Natural killer cell (primary cell): ENCODE results near the gene MRM2. TPM values are rescaled to one million over a fixed set of nuclear protein-coding genes. Genes with fewer than 3 reads are reported as not detected.

ENCODE experiments used
- ATAC-seq, 3 donors: fragments of 150-1000 bp in 2 of 3; fragments of 200-7000 bp in 1 of 3; cut with Tn5 transposase; 1 replicate in 1 of 3; 2 replicates in 2 of 3; pipeline ENCODE4 v1.10.0; 2021; ENCODE audit warnings: mild to moderate bottlenecking in 2 of 3, moderate library complexity in 2 of 3
- DNase-seq, 2 donors: peaks; one replicate each; pipeline versions ENCODE4 v3.0.0 to v3.0.0-alpha.2; 2013 to 2021; ENCODE audit warnings: mixed read lengths in 1 of 2
- H3K27ac ChIP-seq: one replicate; pipeline ENCODE4 v1.5.1; 2013; ENCODE audit warnings: mild to moderate bottlenecking, low read length
- H3K27me3 ChIP-seq: one replicate; pipeline ENCODE4 v1.6.1; 2013; ENCODE audit warnings: low read length; ENCODE audit not compliant: control insufficient read depth, insufficient read depth
- H3K36me3 ChIP-seq: one replicate; pipeline ENCODE4 v1.6.1; 2013; ENCODE audit warnings: low read length; ENCODE audit not compliant: control insufficient read depth, insufficient read depth
- H3K4me1 ChIP-seq: one replicate; pipeline ENCODE4 v1.6.1; 2013; ENCODE audit warnings: low read length; ENCODE audit not compliant: control insufficient read depth, insufficient read depth
- H3K4me3 ChIP-seq: one replicate; pipeline ENCODE4 v1.5.1; 2013; ENCODE audit warnings: low read length
- H3K9me3 ChIP-seq: one replicate; pipeline ENCODE4 v1.6.1; 2013; ENCODE audit warnings: low read length; ENCODE audit not compliant: control insufficient read depth, insufficient read depth
- H3K27ac Mint-ChIP-seq, 2 donors: one replicate each; pipeline ENCODE4 v1.8.0; 2022; ENCODE audit warnings: mild to moderate bottlenecking in 2 of 2, mixed read lengths in 2 of 2, moderate library complexity in 1 of 2
- H3K27me3 Mint-ChIP-seq, 2 donors: one replicate each; pipeline ENCODE4 v1.8.0; 2022; ENCODE audit warnings: low read depth in 2 of 2, mixed read lengths in 2 of 2
- H3K36me3 Mint-ChIP-seq: one replicate; pipeline ENCODE4 v1.8.0; 2022; ENCODE audit warnings: mixed read lengths
- H3K4me1 Mint-ChIP-seq, 2 donors: one replicate each; pipeline ENCODE4 v1.8.0; 2022; ENCODE audit warnings: mixed read lengths in 2 of 2
- H3K4me3 Mint-ChIP-seq: one replicate; pipeline ENCODE4 v1.8.0; 2022; ENCODE audit warnings: mild to moderate bottlenecking, moderate library complexity, mixed read lengths
- H3K9me3 Mint-ChIP-seq, 2 donors: one replicate each; pipeline ENCODE4 v1.8.0; 2022; ENCODE audit warnings: mixed read lengths in 2 of 2
- CTCF ChIP-seq: fragments of 200-600 bp; IDR thresholded peaks from one replicate; pipeline ENCODE4 v1.8.0; 2022; ENCODE audit warnings: antibody characterized with exemption
- WGBS: methylation state at CpG from one replicate; pipeline ENCODE4 v1.1.7; 2013; ENCODE audit warnings: missing lambda C conversion rate; ENCODE audit not compliant: insufficient coverage; 5-methylcytosine and 5-hydroxymethylcytosine counted together
- intact Hi-C: fragments of 100-400 bp; cut with micrococcal nuclease; formaldehyde crosslinking; loops from one replicate; pipeline ENCODE4 v1.14.2; 2022
- total RNA-seq, 4 donors: library from RNA; stranded (reverse); fragments of 120-200 nt in 1 of 4; gene quantifications; one replicate each; pipeline versions ENCODE4 v1.2.3 to v1.2.4, GENCODE V29; 2013 to 2022

MRM2 gene
- total RNA-seq, 3 donors from 2014 or later (not counting 1 experiment from before 2014, with no cell fraction given): 7.9 to 12.0 (median 10.0) TPM

- Mint-ChIP-seq H3K36me3 (no peaks in the 10 kb centered on the region), H3K9me3 (no peaks in the 10 kb centered on the region), H3K4me3 (no peak overlapping the region), H3K27ac (no peak overlapping the region), H3K27me3 (no peaks in the 10 kb centered on the region), H3K4me1 (peaks cover 20 to 43% of the 10 kb centered on the region in 2 donors)
- WGBS: 94% methylated on average over 36 of the region's 36 CpGs
- no peaks in the 10 kb centered on the region for H3K27me3 ChIP-seq
- no peak overlapping the region for H3K4me3 ChIP-seq
- DNase-seq (peak in 1 of 2 donors; percentile 38), ATAC-seq (peak in 1 of 3 donors; percentile 29)
- H3K27ac ChIP-seq: no peak overlapping the region
- H3K9me3 ChIP-seq: no peaks in the 10 kb centered on the region
- peaks cover 80% of the 10 kb centered on the region for H3K4me1 ChIP-seq
- TF ChIP-seq CTCF: peak; percentile 32
- intact Hi-C loops: loop anchor here (5.0 to 10.0 kb wide), 3 partner anchors 100 to 673 kb away; partner anchors contain the start of gene PSMG3
- H3K36me3 ChIP-seq: no peaks in the 10 kb centered on the region
Measured at GRCh38 chr7:2247141-2247995, 5.4 kb upstream of the MRM2 start.

GRCh38 chr7:2245883-2246675, 4.1 kb upstream of the MRM2 start:
- H3K27me3 Mint-ChIP-seq: no peaks in the 10 kb centered on the region
- WGBS: 33% methylated on average over 22 of the region's 22 CpGs
- Histone ChIP-seq H3K36me3 (no peaks in the 10 kb centered on the region), H3K27me3 (no peaks in the 10 kb centered on the region), H3K4me1 (peaks cover 78% of the 10 kb centered on the region), H3K4me3 (no peak overlapping the region), H3K27ac (no peak overlapping the region), H3K9me3 (no peaks in the 10 kb centered on the region)
- intact Hi-C loops: loop anchor here (5.0 to 10.0 kb wide), 3 partner anchors 101 to 671 kb away; partner anchors contain the start of gene PSMG3
- H3K36me3 Mint-ChIP-seq: no peaks in the 10 kb centered on the region
- DNase-seq (no peak), ATAC-seq (no peak)
- no peak for TF ChIP-seq CTCF
- peak overlapping the region in 1 of 2 donors; percentile 35 for H3K27ac Mint-ChIP-seq
- H3K4me3 Mint-ChIP-seq: peak overlapping the region; percentile 37
- H3K9me3 Mint-ChIP-seq: no peaks in the 10 kb centered on the region
- H3K4me1 Mint-ChIP-seq: peaks cover 20 to 49% of the 10 kb centered on the region in 2 donors

GRCh38 chr7:2244404-2244995, 2.5 kb upstream of the MRM2 start:
- Mint-ChIP-seq H3K4me1 (peaks cover 20 to 44% of the 10 kb centered on the region in 2 donors), H3K4me3 (peak overlapping the region; percentile 28), H3K27me3 (no peaks in the 10 kb centered on the region), H3K36me3 (no peaks in the 10 kb centered on the region), H3K9me3 (no peaks in the 10 kb centered on the region), H3K27ac (no peak overlapping the region)
- intact Hi-C loops: loop anchor here (10.0 kb wide), 2 partner anchors 220 to 670 kb away; partner anchors contain the start of gene PSMG3
- no peak for TF ChIP-seq CTCF
- no peak overlapping the region for H3K4me3 ChIP-seq
- ATAC-seq (no peak), DNase-seq (no peak)
- H3K27me3 ChIP-seq: no peaks in the 10 kb centered on the region
- WGBS: 88% methylated on average over 25 of the region's 25 CpGs
- no peaks in the 10 kb centered on the region for H3K36me3 ChIP-seq
- no peak overlapping the region for H3K27ac ChIP-seq
- H3K9me3 ChIP-seq: no peaks in the 10 kb centered on the region
- peaks cover 74% of the 10 kb centered on the region for H3K4me1 ChIP-seq
